Fibroblast of skin of left biceps (primary cell): ENCODE data around the gene WDFY2.
A peak's percentile ranks its signal among the peaks of the same experiment; 100 is the strongest.

Experiments used
- DNase-seq, 2 experiments: peaks; one replicate each; pipeline ENCODE4 v3.0.0-alpha.2; 2013; ENCODE audit warnings: low read depth in 2 of 2

WDFY2 gene

GRCh38 chr13:51707461-51707860 is 123.2 kb downstream of the WDFY2 start:
- no peak for DNase-seq

GRCh38 chr13:51713807-51714206 is 129.5 kb downstream of the WDFY2 start:
- DNase-seq = no peak

- DNase-seq = peak in 1 of 2 experiments; percentile 15
These were observed 130.5 kb downstream of the WDFY2 start for GRCh38 chr13:51714663-51715168.

GRCh38 chr13:51715613-51716012 is 131.4 kb downstream of the WDFY2 start:
- DNase-seq = no peak

- no peak for DNase-seq
These were observed 133.6 kb downstream of the WDFY2 start for GRCh38 chr13:51717786-51718398.

GRCh38 chr13:51719394-51719793 is 135.1 kb downstream of the WDFY2 start:
- no peak for DNase-seq

GRCh38 chr13:51721496-51721895 is 137.2 kb downstream of the WDFY2 start:
- DNase-seq = no peak

GRCh38 chr13:51723529-51723928 is 139.3 kb downstream of the WDFY2 start:
- DNase-seq = no peak

- DNase-seq = no peak
These were observed 140.5 kb downstream of the WDFY2 start for GRCh38 chr13:51724721-51725120.

- DNase-seq = peak; percentile 68 to 70
These were observed 142.4 kb downstream of the WDFY2 start for GRCh38 chr13:51726446-51727193.

GRCh38 chr13:51727634-51728274 is 143.5 kb downstream of the WDFY2 start:
- no peak for DNase-seq

- DNase-seq = no peak
These were observed 144.0 kb downstream of the WDFY2 start for GRCh38 chr13:51728275-51728673.

- peak; percentile 46 to 56 for DNase-seq
These were observed 144.7 kb downstream of the WDFY2 start for GRCh38 chr13:51728972-51729371.

GRCh38 chr13:51729866-51730553 is 145.7 kb downstream of the WDFY2 start:
- peak; percentile 64 to 70 for DNase-seq

GRCh38 chr13:51730927-51731326 is 146.7 kb downstream of the WDFY2 start:
- DNase-seq = no peak

- DNase-seq = peak in 1 of 2 experiments; percentile 25
These were observed 147.5 kb downstream of the WDFY2 start for GRCh38 chr13:51731759-51732158.

- DNase-seq = no peak
These were observed 149.4 kb downstream of the WDFY2 start for GRCh38 chr13:51733374-51734298.

- peak in 1 of 2 experiments; percentile 19 for DNase-seq
These were observed 150.5 kb downstream of the WDFY2 start for GRCh38 chr13:51734786-51735185.

- DNase-seq = no peak
These were observed 153.3 kb downstream of the WDFY2 start for GRCh38 chr13:51737609-51738008.

GRCh38 chr13:51738226-51738905 is 154.1 kb downstream of the WDFY2 start:
- DNase-seq = no peak
